NCI-H226 (cell line): Measurements from ENCODE around the gene AWAT2.
"Not testable (repeated sequence)": the region's sequence is repeated elsewhere in the genome, so short reads cannot be mapped to it uniquely, and the experiment has no call there.

Experiments used
- DNase-seq: peaks from one replicate; pipeline ENCODE4 v3.0.0-alpha.2; 2015

Gene AWAT2

DNA sequence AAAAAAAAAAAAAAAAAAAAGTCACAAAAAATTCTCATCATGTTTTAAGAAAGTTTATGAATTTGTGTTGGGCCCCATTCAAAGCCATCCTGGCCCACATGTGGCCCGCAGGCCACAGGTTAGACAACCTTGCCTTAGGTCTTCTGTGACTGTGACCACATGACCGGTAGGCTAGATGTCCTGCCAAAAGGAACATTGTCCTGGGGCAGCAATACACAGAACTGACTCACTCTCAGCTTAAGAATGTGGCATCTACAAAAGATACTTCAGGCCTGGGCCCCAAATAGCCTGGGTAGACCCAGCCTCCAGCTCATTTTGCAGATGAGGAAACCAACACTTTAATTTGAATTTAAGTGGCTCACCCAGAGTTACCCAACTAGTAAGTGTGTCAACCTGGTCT is 10.0 kb downstream of the AWAT2 start:
- DNase-seq, result no peak

DNA sequence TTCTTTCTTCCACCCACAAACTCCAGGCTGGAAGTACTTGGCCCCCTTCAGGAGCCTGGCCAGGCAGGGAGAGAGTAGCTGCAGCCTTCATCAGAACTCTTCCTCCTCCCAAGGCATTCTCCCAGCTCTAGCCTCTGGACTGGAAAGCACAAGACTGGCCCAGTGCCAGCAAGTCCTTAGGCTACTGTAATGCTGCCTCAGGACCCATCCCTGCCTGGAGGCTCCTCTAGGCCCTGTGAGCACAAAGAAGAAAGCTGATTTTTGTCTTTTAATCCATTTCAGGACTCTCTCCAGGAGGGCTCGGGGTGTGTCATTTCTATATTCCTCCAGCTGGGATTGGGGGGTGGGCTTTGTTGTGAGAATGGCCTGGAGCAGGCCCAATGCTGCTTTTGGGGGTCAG is 10.8 kb downstream of the AWAT2 start:
- DNase-seq, result no peak

DNA sequence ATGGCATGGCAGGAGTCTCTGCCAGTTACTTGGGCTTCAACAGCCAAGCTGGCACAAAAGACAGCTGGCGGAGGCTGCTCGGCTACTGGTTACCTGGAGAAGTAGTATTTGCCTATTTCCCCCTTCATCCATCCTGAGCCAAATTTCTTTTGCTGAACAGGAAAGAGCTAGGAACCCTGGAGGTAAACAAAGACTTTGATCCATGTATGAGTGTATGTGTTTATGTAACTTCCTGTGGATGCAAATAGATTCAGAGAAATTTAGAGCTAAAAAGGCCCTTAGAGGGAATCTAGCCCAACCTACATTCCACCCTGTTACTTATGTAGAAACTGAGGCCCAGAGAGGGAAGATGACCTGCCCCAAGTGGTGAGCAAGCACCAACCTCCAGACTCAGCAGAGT is 11.2 kb downstream of the AWAT2 start:
- no peak for DNase-seq

DNA sequence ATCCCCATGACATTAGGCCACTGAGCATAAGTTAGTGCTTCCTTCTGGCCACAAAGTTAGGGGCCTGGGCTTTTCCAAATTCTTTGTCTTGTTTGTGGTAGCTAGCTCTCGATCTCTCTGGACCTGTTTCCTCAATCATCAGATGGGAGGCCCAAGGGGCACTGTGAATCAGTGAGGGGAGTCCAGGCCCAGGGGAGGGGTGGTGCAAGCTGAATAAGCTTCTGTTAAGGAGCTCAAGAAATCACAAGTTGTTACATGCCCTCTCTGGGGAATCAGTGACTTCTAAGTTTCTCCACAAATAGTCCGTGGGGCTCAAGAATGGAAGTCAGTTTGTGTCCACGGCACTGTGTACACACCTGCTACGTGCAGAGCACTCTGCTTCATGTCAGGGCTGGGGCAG is 15.1 kb downstream of the AWAT2 start:
- DNase-seq, result no peak

DNA sequence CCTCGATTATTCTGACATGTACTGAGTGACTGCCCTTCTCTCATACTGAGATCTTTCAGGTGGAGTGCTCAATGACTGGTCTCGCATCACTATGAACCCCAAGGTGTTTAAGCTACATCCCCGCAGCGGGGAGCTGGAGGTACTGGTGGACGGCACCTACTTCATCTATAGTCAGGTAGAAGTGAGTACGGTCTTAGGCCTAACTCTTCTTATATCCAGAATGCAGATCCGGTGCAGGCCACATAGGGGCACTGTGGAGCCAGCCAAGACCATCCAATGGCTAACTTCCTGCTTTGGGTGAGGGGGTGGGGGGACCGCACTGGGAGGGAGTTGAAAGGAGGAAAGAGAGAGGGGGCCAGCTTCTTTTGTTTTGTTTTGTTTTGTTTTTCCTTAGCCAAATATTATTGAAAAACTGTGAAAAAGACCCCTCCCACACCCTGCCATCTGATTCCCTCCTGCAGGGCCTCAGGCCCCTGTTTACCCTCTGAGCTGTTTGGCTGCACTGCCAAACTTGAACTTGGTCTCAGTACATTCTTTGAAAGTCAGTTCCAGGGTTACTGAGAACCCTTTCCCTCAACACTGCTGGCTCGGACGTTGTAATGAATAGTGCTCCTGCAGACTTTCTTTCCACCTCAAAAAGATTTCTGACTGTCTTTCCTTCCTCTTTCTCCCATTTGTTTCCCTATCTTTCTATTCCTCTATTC is 16.2 kb downstream of the AWAT2 start:
- DNase-seq, result no peak

DNA sequence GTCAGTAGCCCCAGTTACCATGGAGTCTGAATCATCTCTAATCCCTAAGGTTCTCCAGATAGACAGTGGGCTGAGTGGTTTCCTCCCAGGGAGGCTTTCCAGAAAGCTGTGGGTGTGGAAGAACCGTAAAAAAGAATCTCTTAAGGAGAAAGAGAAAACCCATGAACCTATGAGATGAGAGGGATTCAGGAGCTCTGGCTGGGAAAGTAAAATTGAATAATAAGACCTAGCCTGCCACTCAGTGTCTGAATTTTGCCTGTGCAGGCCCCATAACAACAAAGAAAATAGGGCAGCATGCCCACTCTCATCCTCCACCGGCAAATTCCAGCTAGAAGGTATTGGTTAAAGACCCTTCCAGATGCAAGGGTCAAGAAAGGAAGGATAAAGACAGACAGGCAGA is 16.9 kb downstream of the AWAT2 start:
- no peak for DNase-seq

DNA sequence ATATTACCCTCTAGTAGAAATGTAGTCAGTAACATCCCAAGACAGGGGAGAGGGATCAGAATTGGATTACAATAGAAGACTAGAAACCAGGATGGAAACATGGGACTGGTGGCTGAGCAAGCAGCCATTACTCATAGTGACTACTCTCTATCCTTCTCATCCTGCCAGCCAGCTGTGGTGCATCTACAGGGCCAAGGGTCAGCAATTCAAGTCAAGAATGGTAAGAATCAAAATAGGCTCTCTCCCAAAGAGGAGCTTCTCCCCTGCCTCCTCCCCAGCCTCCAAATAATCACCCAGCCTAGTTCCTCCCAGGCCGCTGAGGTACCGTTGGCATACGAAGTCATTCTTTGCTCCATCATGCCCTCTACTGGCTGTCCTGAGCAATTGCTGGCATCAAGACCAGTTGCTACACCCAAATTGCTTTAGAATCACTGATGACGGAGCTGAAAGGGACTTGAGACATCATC is 19.4 kb downstream of the AWAT2 start:
- DNase-seq, result peak; percentile 22

DNA sequence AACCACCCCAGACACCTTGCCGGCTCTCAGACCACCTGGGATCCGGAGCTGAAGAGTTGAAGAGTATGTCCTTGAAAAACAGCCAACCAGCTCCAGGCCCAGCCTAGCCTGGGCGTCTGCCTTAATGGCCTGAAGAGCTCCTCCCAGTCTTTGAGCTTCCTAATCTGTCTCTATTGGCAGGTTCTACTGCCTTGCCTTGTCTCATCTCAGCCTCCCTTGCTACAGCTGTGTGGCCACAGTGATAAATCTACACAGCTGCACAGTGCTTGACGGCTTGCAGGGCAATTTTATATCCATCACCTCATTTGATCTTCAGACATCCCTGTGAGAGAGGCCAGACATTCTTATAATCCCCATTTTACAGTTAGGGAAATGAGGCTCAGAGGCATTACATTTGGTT is 19.9 kb downstream of the AWAT2 start:
- no peak for DNase-seq

DNA sequence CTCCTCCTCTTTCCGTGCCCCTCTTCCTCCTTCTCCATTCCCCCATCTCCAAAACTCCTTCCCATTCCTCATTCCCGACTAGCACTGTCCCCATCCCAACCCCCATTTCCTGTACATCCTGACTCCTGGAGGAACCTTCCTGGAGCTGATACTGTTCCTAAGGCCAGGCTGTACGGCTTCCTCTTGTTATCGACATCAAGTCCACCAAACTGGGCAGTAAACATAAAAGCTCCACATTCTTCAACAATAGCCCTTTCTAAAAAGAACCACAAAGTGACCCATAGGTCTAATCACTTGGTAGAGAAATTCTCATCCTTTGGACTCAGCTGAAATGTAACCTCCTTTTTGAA is 22.9 kb downstream of the AWAT2 start:
- DNase-seq, result peak; percentile 4

DNA sequence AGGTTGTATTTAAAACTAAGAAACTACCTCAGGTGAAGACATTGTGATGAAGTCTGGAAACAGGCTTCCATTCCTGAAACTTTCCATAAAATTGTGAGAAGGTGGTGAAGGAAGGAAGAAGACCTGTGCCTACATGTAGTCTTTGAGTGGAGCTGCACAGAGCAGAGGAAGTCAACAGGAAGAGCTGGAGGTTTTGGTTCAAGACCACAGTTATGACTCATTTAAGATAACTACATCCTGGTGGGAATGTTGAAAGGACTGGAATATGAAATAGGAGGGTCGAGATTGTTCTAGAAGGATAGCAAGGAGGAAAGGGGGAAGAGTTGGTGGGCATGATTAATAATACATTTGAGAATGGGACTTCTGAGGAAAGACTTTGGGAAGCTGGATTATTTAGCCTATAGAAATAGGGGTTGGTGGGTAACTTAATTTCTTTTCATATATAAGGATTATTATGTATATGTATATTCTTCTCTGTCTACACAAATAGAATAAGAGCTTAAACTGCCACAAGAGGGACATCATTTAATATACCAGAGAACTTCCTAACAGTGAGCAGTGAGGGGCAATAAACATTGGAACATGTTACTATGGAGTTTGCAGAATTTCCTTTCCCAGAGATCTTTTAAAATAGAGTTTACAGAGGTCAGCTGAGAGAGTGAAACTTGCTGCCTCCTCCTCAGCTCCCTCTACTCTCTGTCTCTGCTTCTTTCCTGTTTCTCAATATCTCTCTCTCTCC is 23.5 kb downstream of the AWAT2 start:
- peak; percentile 60 for DNase-seq

DNA sequence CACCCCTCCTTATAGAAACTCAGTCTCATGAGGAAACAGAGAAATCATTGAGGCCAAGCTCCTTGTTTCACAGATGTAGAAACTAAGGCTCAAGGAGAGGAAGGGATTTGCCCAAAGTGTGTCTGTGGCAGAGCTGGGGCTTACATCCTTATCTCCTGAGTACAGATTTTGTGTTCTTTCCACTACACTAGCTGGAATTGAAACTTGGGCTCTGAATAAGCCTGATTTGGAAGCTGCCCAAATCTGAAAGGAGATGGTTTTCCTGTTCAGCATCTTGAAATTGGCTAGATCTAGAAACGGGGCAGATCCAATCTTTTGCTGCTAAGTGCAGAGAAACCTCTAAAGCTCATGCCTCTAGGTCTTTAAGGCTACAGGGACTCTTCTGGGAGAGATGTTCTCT is 24.3 kb downstream of the AWAT2 start:
- peak; percentile 60 for DNase-seq

DNA sequence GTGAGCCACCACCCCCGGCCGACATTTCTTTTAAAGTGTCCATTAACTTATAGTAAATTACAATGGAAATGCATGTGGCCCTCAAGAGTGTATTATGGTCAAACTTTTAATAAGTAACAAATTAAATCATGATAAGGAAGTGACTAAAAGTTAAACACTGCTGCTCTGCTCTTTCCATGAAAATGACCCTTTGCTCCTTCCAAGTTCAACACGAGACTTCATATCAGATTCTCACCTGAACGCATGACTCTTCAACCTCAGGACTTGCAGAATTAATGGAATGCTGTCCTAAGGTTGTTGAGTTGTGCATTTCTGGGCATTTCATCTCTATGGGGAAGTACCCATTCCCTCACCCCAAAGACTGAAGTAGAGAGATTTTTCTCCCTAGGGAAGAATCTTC is 27.1 kb downstream of the AWAT2 start:
- no peak for DNase-seq

DNA sequence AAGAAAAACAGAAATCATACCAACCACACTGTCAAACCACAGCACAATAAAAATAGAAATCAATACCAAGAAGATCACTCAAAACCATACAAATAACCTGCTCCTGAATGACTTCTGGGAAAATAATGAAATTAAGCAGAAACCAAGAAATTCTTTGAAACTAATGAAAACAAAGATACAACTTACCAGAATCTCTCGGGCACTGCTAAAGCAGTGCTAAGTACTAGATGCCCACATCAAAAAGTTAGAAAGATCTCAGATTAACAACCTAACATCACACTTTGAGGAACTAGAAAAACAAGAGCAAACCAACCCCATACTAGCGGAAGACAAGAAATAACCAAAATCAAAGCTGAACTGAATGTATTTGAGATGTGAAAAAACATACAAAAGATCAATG is 33.2 kb downstream of the AWAT2 start:
- DNase-seq, result no peak

DNA sequence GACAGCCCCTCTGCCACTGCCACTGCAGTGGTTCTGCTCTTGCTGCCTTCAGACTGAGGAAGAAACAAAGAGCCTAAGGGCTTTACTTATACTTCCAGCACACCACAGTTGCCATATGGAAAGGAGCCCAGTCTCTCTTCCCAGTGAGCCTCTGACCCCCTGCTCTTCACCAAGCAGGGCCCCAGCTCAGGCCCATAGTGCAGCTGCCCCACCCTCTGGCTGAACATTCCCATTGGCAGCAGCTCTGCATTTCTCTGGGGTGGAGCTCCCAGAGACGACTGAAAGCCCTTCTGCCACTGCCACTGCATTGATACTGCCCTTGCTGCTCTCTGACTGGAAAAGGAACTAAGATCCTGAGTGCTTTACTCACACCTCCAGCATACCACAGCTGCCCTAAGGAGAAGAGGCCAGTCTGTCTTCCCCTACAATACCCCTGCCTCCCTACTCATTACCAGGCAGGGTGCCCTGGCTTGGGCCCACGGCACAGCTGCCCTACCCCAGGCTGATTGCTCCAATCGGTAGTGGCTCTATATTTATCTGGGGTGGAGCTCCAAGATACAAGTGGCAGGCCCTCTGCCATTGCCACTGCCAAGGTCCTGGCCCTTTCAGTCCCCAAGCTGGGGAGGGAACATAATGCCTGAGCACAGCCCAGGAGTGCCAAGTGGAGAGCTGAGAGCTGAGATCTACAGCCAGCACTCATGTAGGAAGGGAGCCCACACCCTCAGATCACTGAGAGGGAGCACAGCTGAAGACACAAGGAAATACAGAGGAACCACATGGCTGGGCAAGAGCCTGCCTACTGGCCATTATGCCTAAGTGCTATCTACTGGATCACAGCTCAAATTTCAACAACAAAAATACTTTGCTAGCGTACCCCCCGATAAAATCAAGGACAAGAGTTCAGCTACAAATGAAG is 36.0 kb downstream of the AWAT2 start:
- no peak for DNase-seq

DNA sequence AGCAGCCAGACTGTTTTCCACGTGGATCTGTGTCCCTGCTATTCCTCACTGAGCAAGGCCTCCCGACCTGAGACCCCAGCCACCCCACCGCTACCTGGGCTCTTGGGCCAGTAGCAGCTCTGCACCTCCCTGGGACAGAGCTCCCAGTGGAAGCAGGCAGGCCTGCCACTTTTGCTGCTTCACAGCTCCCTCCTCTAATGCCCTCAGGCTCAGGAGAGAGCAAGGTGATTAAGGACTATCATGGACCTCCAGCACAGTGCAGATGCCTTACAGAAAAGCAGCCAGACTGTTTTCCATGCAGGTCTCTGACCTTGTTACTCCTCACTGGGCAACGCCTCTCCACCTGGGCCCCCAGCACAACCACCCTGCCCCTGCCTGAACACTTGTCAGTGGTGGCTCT is 37.0 kb downstream of the AWAT2 start:
- no peak for DNase-seq

DNA sequence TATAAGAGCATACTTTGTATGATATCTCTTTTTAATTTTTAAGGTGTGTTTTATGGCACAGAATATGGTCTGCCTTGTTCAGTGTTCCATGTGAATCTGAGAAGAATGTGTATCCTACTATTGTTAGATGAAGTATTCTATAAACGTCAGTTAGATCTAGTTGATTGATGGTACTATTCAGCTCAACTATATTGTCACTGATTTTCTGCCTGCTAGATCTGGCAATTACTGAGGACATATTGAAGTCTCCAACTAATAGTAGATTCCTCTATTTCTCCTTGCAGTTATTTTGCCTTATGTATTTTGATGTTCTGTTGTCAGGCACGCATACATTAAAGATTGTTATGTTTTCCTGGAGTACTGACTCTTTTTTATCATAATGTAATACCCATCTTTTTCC is 39.8 kb downstream of the AWAT2 start:
- DNase-seq, result no peak

DNA sequence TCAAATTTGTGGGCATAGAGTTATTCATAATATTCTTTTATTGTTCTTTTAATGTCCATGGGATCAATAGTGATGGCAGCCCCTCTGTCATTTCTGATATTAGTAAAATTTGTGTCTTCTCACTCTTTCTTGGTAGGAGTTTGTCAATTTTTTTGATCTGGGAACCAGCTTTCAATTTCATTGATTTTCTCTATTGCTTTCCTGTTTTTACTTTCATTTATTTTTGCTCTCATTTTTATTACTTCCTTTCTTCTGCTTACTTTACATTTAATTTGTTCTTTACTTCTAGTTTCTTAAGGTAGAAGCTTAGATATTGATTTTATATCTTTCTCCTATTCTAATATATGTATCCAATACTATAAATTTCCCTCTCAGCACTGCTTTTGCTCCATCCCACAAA is 40.7 kb downstream of the AWAT2 start:
- DNase-seq, result no peak

DNA sequence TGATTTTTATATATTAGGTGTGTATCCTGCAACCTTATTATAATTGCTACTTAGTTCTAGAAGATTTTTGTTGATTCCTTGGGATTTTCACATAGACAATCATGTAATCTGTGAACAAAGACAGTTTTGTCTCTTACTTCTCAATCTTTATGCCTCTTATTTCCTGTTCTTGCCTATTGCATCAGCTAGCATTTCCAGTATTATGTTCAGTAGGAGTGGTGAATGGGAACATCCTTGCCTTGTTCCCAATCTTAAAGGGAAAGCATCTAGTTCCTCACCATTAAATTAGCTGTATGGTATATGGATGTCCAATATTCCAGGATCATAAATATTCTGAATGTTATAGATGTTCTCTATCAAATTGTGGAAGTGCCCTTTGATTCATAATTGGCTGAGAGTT is 41.8 kb downstream of the AWAT2 start:
- no peak for DNase-seq

DNA sequence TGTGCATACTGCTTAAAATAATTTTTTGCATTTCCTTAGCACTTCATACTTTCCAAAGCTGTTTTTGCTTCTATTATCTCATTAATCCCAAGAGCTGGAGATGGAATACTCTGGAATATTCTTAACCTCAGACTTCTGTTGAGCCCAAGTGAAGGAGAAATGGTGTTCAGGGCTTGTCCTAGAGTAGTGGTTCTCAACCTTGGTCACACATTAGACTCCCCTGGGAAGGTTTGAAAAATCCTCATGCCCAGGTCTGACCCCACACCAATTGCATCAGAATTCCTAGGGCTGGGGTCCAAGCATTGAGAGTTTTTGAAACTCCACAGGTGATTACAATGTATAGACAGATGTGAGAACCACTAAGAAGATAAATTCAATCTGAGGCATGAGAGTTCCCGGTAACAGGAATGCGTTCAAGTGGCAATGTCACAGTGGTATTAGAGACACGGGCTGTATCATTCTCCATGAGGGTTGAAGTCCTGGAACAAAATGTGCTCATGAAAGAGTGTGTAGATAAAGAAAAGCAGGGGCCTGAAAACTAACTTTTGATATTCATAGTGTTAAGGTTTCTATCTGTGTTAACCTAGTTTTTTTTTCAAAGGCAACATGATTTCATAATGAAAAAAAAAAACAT is 47.9 kb downstream of the AWAT2 start:
- DNase-seq, result no peak

DNA sequence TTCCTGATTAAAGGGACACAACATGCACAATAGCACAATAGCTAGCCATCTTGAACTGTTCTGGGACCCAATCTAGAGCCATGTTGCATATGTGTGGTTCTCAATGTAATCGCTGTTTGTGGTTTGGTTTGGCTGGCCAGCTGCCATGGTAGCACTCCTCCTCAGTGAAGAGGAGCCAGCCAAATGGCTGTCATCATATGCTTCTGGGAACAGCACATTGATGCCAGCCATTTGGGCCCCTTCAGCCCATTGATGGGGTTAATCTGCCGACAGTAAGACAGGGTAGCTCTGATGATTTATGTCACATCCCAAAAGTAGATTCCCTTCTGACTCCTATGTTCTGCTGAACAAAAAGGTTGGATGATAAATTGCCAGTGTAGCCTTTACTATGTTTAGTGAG is 48.5 kb downstream of the AWAT2 start:
- no peak for DNase-seq

DNA sequence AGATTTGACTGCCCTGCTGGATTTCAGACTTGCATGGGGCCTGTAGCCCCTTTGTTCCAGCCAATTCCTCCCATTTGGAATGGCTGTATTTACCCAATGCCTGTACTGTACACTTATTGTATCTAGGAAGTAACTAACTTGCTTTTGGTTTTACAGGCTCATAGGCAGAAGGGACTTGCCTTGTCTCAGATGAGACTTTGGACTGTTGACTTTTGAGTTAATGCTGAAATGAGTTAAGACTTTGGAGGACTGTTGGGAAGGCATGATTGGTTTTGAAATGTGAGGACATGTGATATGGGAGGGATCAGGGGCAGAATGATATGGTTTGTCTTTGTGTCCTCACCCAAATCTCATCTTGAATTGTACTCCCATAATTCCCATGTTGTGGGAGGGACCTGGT is 51.4 kb downstream of the AWAT2 start:
- DNase-seq, result not testable (repeated sequence)

DNA sequence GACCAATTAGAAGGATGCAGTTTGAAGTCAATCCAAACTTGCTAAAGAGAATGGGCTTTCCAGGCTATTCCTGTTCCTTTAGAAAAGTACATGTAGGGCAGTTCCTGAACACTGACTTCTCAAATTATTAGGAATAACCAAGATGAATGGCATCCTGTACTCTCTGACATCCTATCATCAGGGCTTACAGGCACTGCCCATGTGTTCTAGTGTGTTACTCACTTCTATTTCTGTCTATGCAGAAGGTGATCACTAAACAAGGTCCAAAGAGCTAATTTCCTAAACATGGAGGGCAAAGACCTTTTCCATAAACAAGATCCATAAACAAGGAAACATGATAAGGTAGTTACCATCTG is 53.6 kb downstream of the AWAT2 start:
- DNase-seq, result no peak

DNA sequence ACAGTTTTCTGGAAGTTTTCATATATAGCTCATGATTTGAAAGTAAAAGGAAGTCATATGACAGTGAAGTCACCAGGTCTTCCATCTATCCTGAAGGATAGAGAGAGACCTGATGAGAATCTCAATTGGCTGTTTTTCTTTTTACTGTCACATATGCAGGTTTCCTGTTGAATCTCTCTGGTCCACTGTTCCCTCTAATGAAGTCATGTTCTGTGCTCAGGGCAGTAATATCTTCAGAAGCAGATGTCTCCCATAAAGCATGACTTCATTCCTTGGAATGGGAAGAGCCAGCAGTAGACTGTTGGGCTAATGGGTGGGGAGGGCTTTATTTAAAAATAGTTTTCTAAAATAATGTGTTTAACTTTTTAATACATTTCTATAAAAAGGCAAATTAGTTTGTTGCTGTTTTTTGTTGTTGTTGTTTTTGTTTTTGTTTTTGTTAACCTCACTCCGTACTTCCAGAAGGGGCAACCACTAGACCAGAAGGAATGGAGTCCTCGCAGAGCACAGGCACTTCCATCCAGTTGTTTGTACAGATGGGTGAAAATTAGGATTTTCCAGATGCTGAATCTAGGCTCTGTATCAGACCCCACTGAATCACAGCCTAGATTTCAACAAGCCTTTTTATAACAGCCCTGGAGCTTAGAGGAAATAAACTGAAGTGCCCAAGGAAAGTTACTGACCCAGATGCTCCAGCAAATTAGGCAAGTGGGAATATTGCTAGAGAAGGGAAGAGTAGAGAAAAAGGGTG is 54.2 kb downstream of the AWAT2 start:
- DNase-seq, result no peak
